Testis (tissue), 2 donors: Measurements from ENCODE around the gene TGIF2.

ENCODE experiments used
- POLR2A ChIP-seq: fragments of 450-650 bp; IDR thresholded peaks from one replicate; pipeline ENCODE4 v1.6.1; 2017; ENCODE audit warnings: antibody characterized with exemption, mild to moderate bottlenecking, moderate library complexity
- TF ChIP-seq, protein P1 (sequence below), 3 experiments: fragments of 450-650 bp in 2 of 3; fragments of 200-600 bp in 1 of 3; sonication (generic) in 1 of 3; IDR thresholded peaks; one replicate each; pipeline ENCODE4 v1.5.1; 2016 to 2019; ENCODE audit warnings: antibody characterized with exemption in 3 of 3, mild to moderate bottlenecking in 2 of 3, moderate library complexity in 1 of 3

DNA sequence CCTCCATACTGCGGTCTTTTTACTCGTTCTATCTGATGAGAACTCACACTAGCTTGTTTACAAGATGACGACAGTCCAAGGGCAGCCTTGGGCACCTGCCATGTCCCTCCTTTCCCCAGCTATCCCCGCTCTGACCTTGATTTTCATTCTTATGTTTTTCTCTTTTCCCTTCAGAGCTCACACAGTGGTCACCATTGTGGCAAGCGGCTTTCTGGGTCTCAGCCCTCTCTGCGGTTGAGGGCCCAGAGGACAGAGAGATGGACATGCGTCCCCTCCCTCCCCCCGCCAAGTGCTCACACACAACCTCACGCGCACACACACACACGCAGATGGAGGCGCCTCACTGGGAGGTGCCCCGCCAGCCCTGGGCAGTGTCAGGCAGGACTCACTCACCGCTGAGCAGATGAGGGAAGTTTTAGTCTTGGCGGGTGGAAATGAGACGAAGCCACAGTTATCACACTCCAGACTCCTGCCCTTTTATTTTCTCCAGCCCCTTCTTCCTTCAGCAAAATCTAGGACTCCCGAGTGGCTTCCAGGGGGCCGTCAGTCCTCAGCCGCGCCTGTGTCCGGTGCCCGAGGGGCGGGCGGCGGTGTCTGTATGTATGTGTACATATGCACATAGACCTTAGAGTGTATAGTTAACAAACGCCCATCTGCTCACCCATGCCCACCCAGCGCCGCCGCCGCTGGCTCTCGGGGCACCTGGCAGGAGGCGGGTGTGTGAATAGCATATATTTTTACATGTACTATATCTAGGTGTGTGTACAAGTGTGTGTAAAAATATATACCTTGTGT, 45.9 kb upstream of the TGIF2 start:
- TF ChIP-seq, protein P1, sequence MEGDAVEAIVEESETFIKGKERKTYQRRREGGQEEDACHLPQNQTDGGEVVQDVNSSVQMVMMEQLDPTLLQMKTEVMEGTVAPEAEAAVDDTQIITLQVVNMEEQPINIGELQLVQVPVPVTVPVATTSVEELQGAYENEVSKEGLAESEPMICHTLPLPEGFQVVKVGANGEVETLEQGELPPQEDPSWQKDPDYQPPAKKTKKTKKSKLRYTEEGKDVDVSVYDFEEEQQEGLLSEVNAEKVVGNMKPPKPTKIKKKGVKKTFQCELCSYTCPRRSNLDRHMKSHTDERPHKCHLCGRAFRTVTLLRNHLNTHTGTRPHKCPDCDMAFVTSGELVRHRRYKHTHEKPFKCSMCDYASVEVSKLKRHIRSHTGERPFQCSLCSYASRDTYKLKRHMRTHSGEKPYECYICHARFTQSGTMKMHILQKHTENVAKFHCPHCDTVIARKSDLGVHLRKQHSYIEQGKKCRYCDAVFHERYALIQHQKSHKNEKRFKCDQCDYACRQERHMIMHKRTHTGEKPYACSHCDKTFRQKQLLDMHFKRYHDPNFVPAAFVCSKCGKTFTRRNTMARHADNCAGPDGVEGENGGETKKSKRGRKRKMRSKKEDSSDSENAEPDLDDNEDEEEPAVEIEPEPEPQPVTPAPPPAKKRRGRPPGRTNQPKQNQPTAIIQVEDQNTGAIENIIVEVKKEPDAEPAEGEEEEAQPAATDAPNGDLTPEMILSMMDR (IDR thresholded peaks at IDR 0.05), result no peak
- no peak for TF ChIP-seq POLR2A
